HG03045 (cell line): ENCODE measurements around the gene AUTS2.
"Not testable (repeated sequence)": the region's sequence is repeated elsewhere in the genome, so short reads cannot be mapped to it uniquely, and the experiment has no call there.

Experiments
- ATAC-seq: cut with Tn5 transposase; IDR thresholded peaks from one replicate; pipeline ENCODE4 v1.9.1; 2021; ENCODE audit warnings: mild to moderate bottlenecking, moderate library complexity; ENCODE audit not compliant: unreplicated experiment

The AUTS2 gene

DNA sequence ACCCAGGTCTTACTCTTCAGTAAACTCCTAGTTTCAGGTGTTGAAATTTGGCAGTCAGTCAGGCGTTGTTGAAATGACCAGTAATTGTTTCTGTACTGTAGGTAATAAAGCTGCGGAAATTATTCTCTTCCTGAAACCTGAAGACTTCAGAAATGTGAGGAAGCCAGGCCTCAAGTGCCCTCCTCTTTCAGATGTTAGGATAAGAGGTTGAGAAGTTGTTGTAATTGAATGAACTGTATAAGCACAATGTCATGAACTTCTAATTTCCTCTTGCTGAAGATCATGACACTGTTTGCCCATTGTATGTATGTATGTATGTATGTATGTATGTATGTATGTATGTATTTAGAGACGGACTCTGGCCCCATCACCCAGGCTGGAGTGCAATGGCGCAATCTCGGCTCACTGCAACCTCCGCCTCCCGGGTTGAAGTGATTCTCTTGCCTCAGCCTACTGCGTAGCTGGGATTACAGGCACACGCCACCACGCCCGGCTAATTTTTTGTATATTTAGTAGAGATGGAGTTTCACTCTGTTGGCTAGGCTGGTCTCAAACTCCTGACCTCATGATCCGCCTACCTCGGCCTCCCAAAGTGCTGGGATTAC is 1131.4 kb downstream of the AUTS2 start:
- ATAC-seq: not testable (repeated sequence)

DNA sequence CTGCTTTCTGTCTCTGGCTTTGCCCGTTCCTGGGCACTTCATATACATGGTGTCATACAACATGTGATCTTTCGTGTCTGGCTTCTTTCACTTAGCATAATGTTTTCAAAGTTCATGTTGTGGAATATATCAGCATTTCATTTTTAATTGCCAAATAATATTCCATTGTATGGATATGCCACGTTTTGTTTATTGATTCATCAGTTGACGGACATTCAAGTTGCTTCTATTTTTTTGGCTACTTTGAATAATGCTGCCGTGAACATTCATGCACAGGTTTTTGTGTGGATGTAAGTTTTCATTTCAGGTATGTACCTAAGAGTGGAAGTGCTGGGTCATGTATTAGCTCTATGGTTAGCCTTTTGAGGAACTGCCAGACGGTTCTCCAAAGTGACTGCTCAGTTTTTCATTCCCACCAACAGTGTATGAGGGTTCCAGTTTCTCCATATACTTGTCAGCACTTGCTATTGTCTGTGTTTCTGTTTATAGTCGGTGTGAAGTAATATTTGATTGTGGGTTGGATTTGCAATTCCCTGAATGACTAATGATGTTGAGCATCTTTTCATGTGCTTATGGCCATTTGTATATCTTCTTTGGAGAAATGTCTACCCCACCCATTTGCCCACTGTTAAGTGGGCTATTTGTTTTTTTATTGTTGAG is 1132.3 kb downstream of the AUTS2 start:
- ATAC-seq: no peak

DNA sequence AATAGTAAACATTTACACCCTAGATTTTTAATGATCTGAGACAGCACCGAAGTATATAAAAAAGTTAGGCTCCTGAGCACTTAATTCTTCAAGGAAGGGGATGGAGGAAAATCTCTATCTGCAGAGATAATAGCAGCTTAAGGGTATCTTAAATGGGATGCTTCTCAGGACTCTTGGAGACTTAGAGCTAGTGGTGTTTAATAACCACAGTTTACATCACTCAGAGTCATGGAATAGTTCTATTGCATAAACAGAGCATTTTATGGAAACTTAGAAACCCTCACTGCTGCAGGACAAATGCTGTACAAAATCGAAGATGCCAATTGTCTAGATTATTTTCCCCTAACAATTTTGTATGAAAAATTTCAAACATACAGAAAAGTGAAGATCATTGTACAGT is 1134.8 kb downstream of the AUTS2 start:
- ATAC-seq: no peak

DNA sequence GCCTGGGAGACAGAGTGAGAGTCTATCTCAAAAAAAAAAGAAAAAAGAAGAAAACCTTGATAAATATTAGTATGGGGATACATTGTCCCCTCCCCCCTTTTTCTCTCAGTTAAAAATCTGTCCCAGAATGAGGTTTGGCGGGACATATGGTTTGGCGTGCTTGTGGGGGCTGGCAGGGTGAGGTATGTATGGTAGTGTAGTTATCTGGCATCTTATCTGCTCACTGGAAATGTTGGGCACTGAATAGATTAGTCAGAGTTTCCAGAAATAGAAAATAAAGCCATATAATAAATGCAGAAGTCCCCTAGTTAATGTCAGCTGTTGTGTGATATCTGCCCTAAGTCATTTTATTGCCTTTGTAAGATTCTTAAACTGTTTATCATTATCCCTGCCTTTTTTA is 1136.1 kb downstream of the AUTS2 start:
- no peak for ATAC-seq

DNA sequence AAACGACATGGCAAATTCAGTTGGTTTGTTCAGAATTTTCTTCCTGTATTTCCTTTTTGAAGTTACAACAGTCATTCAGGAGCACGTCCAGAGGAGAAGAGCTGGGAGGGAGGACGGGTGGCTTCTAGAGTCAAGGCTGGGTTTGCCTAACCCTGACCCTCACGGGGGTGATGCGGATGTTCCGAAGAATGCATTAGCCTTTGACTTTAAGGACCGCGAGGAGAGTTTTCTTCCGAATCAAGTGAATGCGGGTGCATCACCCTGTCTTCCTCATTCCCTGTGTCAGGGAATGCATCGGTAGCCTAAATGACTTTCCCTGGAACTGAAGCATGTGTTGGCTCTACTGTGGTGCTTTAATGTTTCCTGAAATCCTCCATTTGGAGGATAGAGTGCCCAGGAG is 1137.0 kb downstream of the AUTS2 start:
- no peak for ATAC-seq

DNA sequence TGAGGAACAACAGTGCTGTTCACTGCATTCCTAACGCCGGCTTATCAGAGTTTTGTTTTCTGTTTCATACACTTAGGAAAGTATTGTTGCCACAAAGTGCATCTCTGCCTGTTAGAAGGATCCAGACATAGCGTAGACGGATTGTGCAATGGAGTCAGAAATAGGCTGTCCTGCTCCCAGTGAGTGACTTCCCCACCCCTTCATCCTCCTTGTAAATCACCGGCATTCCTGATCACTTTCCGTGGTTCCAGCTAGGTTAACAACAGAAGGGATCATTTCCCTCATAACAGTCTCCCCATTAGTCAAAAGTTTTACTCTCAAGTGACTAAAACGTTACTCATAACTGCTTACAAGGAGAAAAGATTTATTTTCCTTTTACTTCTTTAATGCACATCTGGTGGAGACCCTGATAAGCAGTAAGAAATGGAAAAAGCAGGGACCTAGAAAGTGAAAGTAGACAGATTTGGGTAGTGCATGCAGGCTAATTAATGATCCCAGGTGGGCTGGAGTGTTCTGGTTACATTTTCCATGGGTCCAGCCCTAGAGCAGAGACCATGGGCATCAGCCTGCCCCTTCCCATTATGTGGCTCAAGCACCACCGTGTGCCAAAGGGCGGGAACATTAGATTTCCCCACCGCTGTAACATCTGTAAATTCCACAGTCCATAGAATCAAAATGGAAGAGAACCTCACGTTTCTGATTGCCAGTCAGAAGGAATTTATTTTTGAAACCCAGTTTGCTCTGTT is 1138.6 kb downstream of the AUTS2 start:
- no peak for ATAC-seq

DNA sequence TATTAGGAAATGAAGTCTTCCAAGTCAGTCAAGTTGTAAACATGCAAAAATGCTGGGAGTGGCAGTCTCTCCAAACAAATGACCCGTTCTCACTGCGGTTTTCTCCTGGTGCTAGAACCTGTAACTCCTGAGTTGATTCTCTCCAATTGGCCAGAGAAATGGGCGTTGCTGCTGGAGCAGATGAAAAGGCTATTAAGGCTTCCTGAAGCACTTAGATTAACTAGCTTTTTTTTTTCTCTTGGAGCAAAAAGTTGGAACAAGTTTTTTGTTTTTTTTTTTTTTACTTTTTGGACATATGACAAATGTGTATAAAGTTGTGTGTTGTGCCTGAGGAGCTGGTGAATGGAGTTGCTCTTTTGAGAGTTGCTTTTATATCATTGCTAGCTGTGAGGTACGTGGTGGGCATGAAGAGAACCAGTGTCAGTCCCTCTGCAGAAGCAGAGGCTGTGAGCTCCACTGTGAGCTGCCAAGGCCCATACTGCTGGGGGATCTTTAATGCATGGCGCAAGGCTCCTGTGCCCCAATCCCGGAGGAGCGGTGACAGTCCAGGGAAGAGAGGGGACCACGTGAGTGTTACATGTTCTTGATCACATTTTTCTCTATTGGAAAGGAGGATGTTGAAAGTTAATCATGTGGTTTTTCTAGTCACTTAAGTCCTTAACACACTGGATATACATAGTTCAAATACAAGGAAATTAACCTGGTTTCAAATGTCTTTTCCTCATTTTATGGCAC is 1140.0 kb downstream of the AUTS2 start:
- ATAC-seq: no peak

DNA sequence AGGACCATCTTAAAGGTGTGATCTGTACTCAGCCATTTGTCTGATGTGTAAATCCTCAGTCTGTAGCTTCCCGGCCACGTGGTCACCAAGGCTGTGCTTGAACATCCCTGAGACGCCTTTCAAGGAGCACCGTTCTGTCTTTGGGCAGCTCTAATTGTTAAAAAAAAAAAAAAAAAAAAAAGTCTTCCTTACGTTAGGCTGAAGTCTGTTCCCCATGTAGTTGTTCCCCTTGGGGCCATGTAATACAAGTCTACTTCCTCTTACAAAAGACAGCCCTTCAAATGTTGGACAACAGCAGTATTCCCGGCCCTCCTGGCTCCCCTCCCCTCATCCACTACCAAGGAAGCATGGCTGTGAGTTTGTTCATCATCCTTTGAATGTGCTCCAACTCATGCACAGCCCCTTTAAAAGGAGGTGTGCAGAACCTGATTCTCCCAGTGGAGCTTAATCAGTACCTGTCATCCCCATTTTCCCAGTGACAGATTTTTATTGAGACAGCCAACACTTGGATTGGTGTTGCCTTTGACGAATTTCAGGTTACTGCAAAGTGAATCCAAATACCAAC is 1141.5 kb downstream of the AUTS2 start:
- ATAC-seq: no peak

DNA sequence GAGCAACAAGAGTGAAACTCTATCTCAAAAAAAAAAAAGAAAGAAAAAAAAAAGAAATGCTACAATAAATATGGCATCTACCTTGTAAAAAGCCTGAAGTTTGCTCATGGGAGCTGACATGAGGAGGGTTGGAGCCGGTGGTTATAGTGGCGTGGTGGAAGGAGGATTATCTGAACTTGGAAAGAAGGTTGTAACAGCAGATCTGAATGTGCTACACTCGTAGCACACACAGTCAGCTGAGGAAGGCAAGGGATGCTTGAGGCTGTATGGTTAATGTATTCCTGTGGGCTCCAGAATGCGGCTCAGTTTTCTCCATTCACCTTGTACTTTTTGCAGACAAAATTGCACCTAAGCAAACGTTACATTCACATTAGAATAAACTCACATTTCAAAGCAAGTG is 1143.4 kb downstream of the AUTS2 start:
- ATAC-seq: no peak

DNA sequence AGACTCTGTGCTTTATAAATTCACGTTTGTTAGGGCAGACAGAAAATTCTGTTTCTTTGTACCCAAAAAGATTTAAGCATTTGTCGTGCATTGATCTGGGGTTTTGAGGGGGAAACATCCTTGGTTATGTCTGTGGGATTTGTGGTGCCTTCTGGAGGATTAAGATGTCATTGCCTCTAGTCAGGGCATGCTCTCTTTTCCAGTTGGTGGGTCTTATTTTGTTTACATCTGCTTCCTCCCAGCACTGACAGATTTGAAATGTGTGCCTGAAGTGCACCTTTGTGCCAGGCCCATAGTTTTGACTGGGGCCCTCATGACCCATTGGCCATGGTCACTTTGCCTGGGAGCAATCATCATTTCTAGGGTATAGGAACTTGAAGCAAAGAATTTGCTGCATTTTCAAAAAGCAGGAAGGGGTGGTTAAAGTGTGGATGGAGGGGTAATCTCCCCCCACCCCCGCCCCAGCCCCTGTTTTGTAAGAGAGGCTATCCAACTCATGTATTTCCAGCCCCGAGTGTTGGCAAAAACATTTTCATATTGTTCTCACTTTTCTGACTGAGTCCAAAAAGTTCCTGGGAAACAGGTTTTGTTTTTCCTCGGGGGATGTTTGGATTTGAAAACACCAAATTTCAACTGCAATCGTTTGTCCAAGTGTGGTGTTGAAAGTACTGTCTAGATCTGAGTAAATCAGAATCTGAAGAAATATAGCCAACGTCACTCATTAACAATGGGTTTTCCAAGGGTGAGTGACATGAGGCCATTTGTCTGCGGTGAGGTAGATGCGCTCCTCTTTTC is 1145.5 kb downstream of the AUTS2 start:
- no peak for ATAC-seq

DNA sequence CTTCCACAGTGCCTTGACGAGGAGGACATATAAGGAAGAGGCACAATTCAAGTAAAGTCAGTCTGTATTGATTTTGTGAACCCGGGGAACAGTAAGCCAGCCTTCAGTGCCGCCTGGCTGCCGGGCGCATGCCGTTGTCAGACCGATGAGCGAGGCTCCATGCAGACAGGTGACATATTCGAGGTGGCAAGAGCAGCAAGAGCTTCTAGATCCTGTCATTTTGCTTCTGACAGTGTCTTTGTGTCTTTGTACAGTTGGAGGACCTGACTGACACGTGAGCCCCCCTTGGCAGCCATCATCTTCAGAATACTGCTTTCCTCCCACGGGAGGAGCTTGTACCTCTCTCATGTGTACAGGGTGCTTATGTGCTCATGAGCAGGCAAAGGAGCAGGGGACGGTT is 1146.2 kb downstream of the AUTS2 start:
- ATAC-seq: no peak

DNA sequence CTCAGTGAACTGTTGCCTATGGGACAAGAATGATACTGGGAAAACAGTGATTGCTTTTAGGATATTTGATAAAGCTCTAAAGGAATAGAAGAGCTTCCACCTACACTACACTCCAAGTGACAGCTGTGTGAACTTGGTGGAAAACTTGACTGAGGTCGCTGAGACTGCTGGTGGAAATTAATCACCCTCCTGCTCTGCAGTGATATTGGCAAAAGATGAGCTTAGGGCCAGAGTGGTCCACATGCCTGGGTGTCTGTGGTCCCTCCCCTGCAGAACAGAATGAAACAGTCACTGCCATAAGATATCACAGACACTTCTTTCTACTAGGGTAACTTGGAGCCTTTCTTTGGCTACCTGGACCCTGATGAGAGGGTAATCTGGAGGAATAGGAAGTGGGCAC is 1151.6 kb downstream of the AUTS2 start:
- no peak for ATAC-seq

DNA sequence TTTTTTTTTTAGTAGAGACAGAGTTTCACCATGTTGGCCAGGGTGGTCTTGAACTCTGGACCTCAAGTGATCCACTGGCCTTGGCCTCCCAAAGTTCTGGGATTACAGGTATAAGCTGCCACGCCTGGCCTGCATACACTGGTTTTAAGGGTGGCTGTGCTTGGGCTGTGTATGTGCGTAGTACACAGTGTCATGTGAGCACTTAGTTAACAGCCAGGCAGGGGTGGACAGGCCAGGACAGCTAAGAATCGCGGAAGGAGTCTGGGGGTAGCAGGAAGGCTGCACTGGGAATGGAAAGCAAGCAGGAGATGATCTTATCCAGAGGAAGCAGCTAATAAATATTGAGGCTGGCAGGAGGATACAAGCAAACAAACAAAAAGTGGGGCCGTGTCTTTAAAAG is 1153.6 kb downstream of the AUTS2 start:
- no peak for ATAC-seq

DNA sequence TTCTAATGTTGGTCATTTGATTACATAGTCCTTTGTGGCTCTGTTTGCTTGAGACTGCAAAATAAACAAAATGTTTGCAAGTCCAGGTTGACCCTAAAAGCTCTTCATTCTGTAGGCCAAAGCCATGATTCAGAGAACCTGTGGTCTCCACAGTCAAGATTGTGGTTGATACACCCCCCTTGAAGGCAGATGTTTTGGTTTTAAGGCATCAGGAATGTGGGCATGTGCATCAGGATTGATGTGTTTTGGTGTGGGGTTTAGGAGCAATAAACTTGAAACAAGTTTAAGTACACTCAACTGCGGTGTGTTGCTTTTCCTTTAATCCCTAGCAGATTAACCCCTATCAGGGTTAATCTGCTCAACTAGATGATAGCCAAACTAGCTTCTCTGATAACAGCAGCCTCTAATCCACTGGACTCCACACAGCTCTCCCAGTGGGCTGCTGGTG is 1154.5 kb downstream of the AUTS2 start:
- no peak for ATAC-seq

DNA sequence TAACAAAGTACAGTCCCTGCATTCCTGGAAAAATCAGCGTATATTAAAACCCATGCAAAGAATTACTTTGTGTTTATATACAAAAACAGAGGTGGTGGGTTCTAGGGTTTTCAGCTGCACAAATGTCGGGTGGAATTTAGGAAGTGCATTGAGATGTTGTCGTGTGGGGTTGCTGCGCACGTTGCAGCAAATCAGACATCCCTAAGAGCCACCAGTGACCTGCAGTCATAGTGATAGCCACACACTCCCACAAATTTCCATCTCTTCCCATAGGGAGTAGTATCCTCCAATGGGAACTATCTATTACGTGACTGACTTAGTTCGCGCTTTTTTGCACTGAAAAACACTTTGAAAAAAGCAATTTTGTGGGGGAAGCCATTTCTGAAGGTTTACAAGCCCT is 1158.5 kb downstream of the AUTS2 start:
- no peak for ATAC-seq

DNA sequence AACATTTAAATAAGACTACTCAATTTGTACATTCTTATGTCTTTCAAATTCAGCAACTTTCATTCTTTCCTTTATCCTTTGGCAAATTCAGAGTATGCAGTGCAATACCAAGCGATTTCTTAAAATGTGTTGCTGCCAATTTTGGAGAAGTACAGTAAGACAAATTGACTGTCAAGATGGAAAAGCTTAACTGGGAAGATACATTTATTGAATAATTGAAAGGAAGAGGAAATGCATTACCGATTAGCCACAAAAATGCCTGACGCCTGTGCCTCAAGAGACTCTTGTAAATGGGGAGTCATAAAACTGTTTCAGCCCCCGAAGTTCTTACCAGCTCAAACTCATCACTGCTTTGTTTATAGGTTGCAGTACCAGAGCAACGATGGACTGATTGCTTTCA is 1160.4 kb downstream of the AUTS2 start:
- no peak for ATAC-seq

DNA sequence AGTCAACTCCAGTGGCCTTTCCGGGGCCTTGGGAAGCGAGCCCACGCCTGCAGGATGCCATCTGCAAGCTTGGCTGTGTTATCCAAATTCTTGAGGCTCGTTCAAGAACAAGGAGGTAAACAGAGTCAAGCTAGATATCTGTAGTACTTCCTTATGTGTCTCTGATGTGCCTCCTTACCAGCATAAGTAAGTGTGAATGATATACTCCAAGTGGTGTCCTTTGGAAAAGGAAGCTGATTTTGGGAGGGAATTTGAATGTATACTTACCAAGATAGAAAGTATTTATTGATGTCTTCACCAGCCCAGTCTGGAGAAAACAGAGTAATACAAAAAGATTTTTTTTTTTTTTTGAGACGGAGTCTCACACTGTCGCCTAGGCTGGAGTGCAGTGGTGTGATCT is 1161.4 kb downstream of the AUTS2 start:
- no peak for ATAC-seq

DNA sequence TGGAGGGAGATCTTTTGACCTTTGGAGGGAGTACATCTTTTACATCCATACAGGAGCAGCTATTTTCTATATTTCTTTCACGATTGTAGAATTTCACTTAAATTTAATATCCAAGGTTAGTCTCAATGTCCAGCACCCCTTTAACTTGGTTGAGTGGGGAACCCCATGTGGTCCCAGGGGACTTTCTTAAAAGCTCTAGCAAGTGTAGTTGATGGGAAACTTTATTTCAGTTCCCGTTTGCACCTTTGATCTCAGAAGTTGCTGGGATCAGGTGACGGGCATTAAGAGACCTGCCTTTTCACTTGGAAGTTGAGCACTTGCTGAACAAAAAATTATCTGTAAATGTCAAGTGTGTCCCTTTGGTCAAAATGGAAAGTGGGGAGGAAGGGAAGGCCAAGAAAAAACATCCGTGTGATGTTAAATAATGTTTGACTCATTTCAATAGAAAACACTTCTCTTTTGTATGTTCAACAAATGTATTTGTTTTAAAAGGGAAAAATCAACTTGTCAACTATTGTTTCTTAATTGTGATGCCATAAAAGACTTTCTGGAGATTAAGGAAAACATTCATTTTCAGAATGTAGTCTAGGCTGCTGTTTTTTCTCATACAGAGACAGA is 1163.5 kb downstream of the AUTS2 start:
- ATAC-seq: no peak

DNA sequence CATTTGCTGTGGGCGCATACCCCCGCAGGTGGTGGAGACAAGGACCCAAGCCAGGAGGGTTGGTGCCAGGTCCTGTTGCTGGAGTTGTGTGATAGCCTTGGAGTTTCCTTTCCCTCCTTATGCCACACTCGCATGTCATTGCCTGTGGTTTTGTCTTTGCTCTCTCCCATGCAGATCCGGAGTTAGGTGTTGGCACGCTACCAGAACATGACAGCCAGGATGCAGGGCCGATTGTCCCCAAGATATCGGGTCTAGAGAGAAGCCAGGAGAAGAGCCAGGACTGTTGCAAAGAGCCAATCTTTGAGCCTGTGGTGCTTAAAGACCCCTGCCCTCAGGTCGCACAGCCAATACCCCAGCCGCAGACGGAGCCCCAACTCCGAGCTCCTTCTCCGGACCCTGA is 1164.4 kb downstream of the AUTS2 start:
- ATAC-seq: no peak
